ENCODE data around the gene PPP6R2.

- TF ChIP-seq CTCF (conservative IDR thresholded peaks at IDR 0.05 in 1 of 2, IDR thresholded peaks at IDR 0.05 in 1 of 2; ENCODE audit: extremely low read depth in 1 of 2, insufficient read depth in 1 of 2, low read depth in 1 of 2, low read length in 2 of 2) (no peak), EZH2 (IDR thresholded peaks at IDR 0.05; ENCODE audit: borderline replicate concordance, low read length) (no peak)
These were observed 33.0 kb downstream of the PPP6R2 start for GRCh38 chr22:50376085-50376651.
